Hair follicle dermal papilla cell (primary cell): ENCODE data around the gene CD53. TPM values are rescaled to one million over a fixed set of nuclear protein-coding genes. Genes with fewer than 3 reads are reported as not detected.

Experiments used
- total RNA-seq: library from RNA; depleted of rRNA; stranded (reverse); fragments of >200 nt; gene quantifications from 2 replicates; pipeline ENCODE4 v1.2.3, GENCODE V29; 2012

The CD53 gene, protein sequence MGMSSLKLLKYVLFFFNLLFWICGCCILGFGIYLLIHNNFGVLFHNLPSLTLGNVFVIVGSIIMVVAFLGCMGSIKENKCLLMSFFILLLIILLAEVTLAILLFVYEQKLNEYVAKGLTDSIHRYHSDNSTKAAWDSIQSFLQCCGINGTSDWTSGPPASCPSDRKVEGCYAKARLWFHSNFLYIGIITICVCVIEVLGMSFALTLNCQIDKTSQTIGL
- total RNA-seq, result not detected in 2 replicates

DNA sequence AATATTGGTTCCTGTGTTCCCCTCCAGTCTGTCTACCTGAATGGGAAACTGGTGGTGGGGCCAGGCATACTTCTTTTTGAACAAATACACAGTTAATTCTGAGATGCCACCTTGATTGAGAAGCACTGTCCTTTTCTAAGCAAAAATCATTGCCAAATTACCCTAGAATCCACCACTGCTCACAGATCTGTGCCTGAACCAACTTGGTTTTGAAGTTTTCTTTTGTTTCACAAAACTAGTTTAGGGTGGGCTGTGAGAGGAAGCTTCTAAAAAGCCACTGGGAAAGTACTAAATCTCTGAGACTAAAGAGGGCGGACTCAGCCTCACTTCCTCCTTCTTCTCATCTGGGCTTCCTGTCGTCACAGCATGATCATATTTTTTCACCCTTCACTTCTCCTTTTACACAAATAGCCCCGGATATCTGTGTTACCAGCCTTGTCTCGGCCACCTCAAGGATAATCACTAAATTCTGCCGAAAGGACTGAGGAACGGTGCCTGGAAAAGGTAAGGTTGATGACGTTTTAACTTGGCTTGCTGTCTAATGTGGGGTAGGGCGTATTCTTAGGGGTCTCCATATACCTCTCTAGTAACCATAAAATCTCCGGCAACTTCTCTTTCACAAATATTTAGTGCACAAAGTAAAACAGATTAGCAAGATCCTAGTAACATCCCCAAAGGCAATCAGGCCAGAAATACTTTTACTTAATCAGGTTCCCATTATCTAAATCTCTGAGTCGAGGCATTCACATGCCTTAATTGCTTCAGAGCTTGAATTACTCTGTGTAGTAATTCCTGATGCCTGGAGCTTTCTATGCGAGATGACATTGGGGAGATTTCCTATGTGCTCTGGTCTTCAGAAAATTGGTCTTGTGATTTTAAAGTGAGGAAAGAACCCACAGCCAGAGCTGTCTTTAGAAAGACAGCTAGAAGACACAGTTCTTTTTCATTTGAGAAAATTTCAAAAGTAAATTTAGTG lies at the start of gene CD53:
Gene CD53, plus strand, starts transcription at position 404 of the 976 bp plus-strand sequence. CDS start 18,261 bp downstream, outside the sequence.

Other genes starting within 250 kb of the CD53 start
- 0.16 and 0.36 TPM in 2 replicates for gene KCNA3, start 198.2 kb upstream of the CD53 start, total RNA-seq
- gene LRIF1, start 90.8 kb downstream of the CD53 start, total RNA-seq, result 11.4 and 11.5 TPM in 2 replicates